Neural progenitor cell (in vitro differentiated cells): ENCODE results near the gene SART1. TPM values are rescaled to one million over a fixed set of nuclear protein-coding genes. Genes with fewer than 3 reads are reported as not detected.
A peak's percentile ranks its signal among the peaks of the same experiment; 100 is the strongest.

Source experiments
- DNase-seq: peaks from one replicate; pipeline ENCODE4 v3.0.0-alpha.2; 2016; ENCODE audit warnings: low spot score
- H2AFZ ChIP-seq: fragments of 200-600 bp; sonication (generic); replicated peaks from 2 replicates; pipeline ENCODE4 v1.6.1; 2016; ENCODE audit warnings: antibody characterized with exemption
- H3F3A ChIP-seq: fragments of 200-600 bp; sonication (generic); 2 replicates; pipeline ENCODE4 v1.6.1; 2016; ENCODE audit warnings: antibody characterized with exemption, low read depth
- H3K27ac ChIP-seq: fragments of 200-600 bp; sonication (generic); 2 replicates; pipeline ENCODE4 v1.5.1; 2016; ENCODE audit warnings: mild to moderate bottlenecking
- H3K27me3 ChIP-seq: fragments of 200-600 bp; sonication (generic); 2 replicates; pipeline ENCODE4 v1.6.1; 2016; ENCODE audit warnings: mild to moderate bottlenecking, moderate library complexity
- H3K36me3 ChIP-seq: fragments of 200-600 bp; sonication (generic); 2 replicates; pipeline ENCODE4 v1.5.1; 2016
- H3K4me1 ChIP-seq: fragments of 200-600 bp; sonication (generic); 2 replicates; pipeline ENCODE4 v1.6.1; 2016; ENCODE audit warnings: mixed run types
- H3K4me2 ChIP-seq: fragments of 200-600 bp; sonication (generic); 2 replicates; pipeline ENCODE4 v1.6.1; 2016
- H3K4me3 ChIP-seq: fragments of 200-600 bp; sonication (generic); 2 replicates; pipeline ENCODE4 v1.5.1; 2016
- H3K79me2 ChIP-seq: fragments of 200-600 bp; sonication (generic); 2 replicates; pipeline ENCODE4 v1.6.1; 2016; ENCODE audit warnings: low read depth
- H3K9ac ChIP-seq: fragments of 200-600 bp; sonication (generic); 2 replicates; pipeline ENCODE4 v1.6.1; 2016
- H3K9me3 ChIP-seq: fragments of 200-600 bp; sonication (generic); 2 replicates; pipeline ENCODE4 v1.5.1; 2016; ENCODE audit warnings: low read depth
- H4K20me1 ChIP-seq: fragments of 200-600 bp; sonication (generic); 2 replicates; pipeline ENCODE4 v1.6.1; 2016; ENCODE audit warnings: low read depth
- H3K27ac Mint-ChIP-seq: 3 replicates; pipeline ENCODE4 v1.8.0; 2021; ENCODE audit warnings: mixed read lengths
- H3K27me3 Mint-ChIP-seq: 2 replicates; pipeline ENCODE4 v1.8.0; 2022; ENCODE audit warnings: low read depth, mild to moderate bottlenecking, inconsistent platforms, moderate library complexity, mixed read lengths; ENCODE audit not compliant: insufficient read depth
- H3K36me3 Mint-ChIP-seq: 3 replicates; pipeline ENCODE4 v1.8.0; 2021; ENCODE audit warnings: mixed read lengths
- H3K4me1 Mint-ChIP-seq: 3 replicates; pipeline ENCODE4 v1.8.0; 2021; ENCODE audit warnings: mixed read lengths
- H3K4me3 Mint-ChIP-seq: 3 replicates; pipeline ENCODE4 v1.8.0; 2021; ENCODE audit warnings: mild to moderate bottlenecking, moderate library complexity, mixed read lengths
- H3K9me3 Mint-ChIP-seq: 3 replicates; pipeline ENCODE4 v1.8.0; 2020; ENCODE audit warnings: mixed read lengths
- EZH2 ChIP-seq: fragments of 200-600 bp; sonication (generic); IDR thresholded peaks from 2 replicates; pipeline ENCODE4 v1.6.1; 2017; ENCODE audit warnings: antibody characterized with exemption, mild to moderate bottlenecking, moderate library complexity
- EZH2phosphoT487 ChIP-seq: fragments of 200-600 bp; sonication (generic); IDR thresholded peaks from 2 replicates; pipeline ENCODE4 v1.6.1; 2017; ENCODE audit warnings: antibody characterized with exemption
- total RNA-seq: library from RNA; depleted of rRNA; stranded (reverse); fragments of >200 nt; gene quantifications from 2 replicates; pipeline ENCODE4 v1.2.3, GENCODE V29; 2015; ENCODE audit warnings: low replicate concordance
- TF ChIP-seq, protein P1 (sequence below): fragments of 200-600 bp; sonication (generic); IDR thresholded peaks from 2 replicates; pipeline ENCODE4 v1.5.1; 2017; ENCODE audit warnings: antibody characterized with exemption, mild to moderate bottlenecking

The SART1 gene
- total RNA-seq, 1 donor from 2014 or later = 8.6 TPM

DNA sequence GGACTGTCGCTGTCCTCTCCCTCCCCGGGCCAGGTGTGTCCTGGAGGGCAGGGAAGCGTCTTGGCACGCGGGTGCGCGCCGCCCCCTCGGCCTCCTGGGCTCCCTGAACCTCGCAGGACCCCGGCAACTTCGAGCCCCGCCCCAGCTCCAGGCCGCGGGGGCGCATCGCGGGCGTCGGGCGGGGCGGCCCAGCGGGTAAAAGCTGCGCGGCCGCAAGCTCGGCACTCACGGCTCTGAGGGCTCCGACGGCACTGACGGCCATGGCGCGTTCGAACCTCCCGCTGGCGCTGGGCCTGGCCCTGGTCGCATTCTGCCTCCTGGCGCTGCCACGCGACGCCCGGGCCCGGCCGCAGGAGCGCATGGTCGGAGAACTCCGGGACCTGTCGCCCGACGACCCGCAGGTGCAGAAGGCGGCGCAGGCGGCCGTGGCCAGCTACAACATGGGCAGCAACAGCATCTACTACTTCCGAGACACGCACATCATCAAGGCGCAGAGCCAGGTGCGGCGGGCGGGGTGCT is 50.3 kb downstream of the SART1 start, which contains the start of gene CST6:
Gene CST6 (plus strand): TSS at position 224 of the 519 bp plus-strand sequence. CDS start 37 bp downstream, at position 261.
- peaks cover 4% of the 10 kb centered on the region for H3K4me1 Mint-ChIP-seq

DNA sequence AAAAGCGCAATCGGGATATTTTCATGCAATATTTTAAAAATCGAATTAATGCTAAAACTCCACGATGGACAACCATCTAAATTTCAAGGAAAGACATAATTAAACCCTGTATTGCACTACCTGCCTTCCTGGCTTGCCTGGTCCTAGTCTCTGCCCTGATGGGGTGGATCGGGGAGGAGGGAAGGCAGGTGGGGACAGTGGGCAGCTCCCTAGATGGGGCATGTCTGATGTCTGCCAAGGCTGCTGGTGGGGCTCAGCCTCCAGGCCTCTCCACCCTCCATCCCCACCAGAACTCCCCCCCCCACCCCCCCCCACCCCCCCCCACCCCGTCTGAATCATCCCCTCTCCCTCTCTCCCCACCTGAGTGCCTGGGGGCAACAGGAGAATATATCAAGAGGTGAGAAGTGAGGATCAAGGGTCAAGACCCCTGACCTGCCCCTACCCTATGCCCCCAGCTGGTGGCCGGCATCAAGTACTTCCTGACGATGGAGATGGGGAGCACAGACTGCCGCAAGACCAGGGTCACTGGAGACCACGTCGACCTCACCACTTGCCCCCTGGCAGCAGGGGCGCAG is 50.9 kb downstream of the SART1 start:
- DNase-seq = no peak

More for the DNA sequence above, 50.3 kb downstream of the SART1 start, which contains the start of gene CST6:
- H3K36me3 ChIP-seq = no peaks in the 10 kb centered on the region
- peaks cover 36% of the 10 kb centered on the region for H3K27me3 ChIP-seq
- TF ChIP-seq, protein P1, sequence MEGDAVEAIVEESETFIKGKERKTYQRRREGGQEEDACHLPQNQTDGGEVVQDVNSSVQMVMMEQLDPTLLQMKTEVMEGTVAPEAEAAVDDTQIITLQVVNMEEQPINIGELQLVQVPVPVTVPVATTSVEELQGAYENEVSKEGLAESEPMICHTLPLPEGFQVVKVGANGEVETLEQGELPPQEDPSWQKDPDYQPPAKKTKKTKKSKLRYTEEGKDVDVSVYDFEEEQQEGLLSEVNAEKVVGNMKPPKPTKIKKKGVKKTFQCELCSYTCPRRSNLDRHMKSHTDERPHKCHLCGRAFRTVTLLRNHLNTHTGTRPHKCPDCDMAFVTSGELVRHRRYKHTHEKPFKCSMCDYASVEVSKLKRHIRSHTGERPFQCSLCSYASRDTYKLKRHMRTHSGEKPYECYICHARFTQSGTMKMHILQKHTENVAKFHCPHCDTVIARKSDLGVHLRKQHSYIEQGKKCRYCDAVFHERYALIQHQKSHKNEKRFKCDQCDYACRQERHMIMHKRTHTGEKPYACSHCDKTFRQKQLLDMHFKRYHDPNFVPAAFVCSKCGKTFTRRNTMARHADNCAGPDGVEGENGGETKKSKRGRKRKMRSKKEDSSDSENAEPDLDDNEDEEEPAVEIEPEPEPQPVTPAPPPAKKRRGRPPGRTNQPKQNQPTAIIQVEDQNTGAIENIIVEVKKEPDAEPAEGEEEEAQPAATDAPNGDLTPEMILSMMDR = no peak
- TF ChIP-seq EZH2 (peak; percentile 85), EZH2phosphoT487 (peak; percentile 66)
- peak; percentile 43 for DNase-seq
- H3K4me3 ChIP-seq = no peak within 1 kb of the TSS
- no peaks in the 10 kb centered on the region for H3K9me3 Mint-ChIP-seq
- no peak within 1 kb of the TSS for H3K4me3 Mint-ChIP-seq
- no peaks in the 10 kb centered on the region for H3K9me3 ChIP-seq
- no peak within 1 kb of the TSS for H2AFZ ChIP-seq
- H3K4me1 ChIP-seq = peaks cover 8% of the 10 kb centered on the region
- no peaks in the 10 kb centered on the region for H3F3A ChIP-seq
- no peak within 1 kb of the TSS for H3K27ac Mint-ChIP-seq
- H3K79me2 ChIP-seq = no peaks in the 10 kb centered on the region
- no peak within 1 kb of the TSS for H3K27ac ChIP-seq
- peaks cover 14% of the 10 kb centered on the region for H3K27me3 Mint-ChIP-seq
- H3K9ac ChIP-seq = no peak within 1 kb of the TSS
- H3K36me3 Mint-ChIP-seq = no peaks in the 10 kb centered on the region
- H4K20me1 ChIP-seq = no peaks in the 10 kb centered on the region
- peak within 1 kb of the TSS; percentile 24 for H3K4me2 ChIP-seq

DNA sequence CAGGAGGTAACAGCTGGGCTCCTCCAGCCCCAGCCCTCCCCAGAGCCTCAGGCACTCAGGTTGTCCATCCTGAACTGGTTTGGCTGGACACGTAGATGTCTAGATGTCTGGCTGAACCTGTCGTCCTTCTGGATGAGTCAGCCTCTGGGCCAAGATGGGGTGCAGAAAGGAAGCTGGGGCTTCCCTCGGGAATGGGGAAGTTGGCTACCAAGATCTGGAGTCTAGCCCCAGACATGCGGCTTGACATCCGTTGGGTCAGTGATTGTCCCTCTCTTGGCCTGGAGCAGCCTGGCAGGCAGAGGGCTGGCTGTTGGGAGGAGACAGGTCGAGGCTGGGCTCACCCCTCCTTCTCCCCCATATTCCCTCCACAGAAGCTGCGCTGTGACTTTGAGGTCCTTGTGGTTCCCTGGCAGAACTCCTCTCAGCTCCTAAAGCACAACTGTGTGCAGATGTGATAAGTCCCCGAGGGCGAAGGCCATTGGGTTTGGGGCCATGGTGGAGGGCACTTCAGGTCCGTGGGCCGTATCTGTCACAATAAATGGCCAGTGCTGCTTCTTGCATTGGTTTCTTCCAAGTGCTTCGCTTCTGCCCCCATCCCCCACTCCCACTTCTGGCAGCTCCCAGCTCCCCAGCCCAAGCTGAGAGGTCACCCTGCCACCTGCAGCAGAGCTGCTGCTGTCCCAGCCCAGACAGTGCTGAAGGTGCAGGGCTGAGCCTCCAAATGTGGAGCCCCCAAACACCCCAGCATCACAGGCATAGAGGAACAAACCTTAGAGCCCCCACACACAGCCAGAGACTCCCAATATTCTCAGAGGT is 51.6 kb downstream of the SART1 start:
- peaks cover 36% of the 10 kb centered on the region for H3K27me3 ChIP-seq
- H3K36me3 Mint-ChIP-seq = no peaks in the 10 kb centered on the region
- H3K4me1 Mint-ChIP-seq = peaks cover under 1% of the 10 kb centered on the region
- H3K36me3 ChIP-seq = no peaks in the 10 kb centered on the region
- H3F3A ChIP-seq = no peaks in the 10 kb centered on the region
- H3K9me3 Mint-ChIP-seq = no peaks in the 10 kb centered on the region
- H3K27me3 Mint-ChIP-seq = peaks cover 12% of the 10 kb centered on the region
- no peak overlapping the region for H3K27ac Mint-ChIP-seq
- H3K4me2 ChIP-seq = no peak overlapping the region
- H3K4me3 ChIP-seq = no peak overlapping the region
- H3K4me1 ChIP-seq = no peaks in the 10 kb centered on the region
- no peaks in the 10 kb centered on the region for H3K79me2 ChIP-seq
- H3K27ac ChIP-seq = no peak overlapping the region
- no peak for TF ChIP-seq EZH2phosphoT487
- TF ChIP-seq, protein P1 = no peak
- no peak for TF ChIP-seq EZH2
- H3K4me3 Mint-ChIP-seq = no peak overlapping the region
- no peak overlapping the region for H3K9ac ChIP-seq
- H4K20me1 ChIP-seq = no peaks in the 10 kb centered on the region
- DNase-seq = no peak
- H2AFZ ChIP-seq = no peak overlapping the region
- no peaks in the 10 kb centered on the region for H3K9me3 ChIP-seq

More for the DNA sequence above, 50.9 kb downstream of the SART1 start:
- no peak overlapping the region for H3K4me3 ChIP-seq
- H3K36me3 Mint-ChIP-seq = no peaks in the 10 kb centered on the region
- no peak overlapping the region for H3K4me3 Mint-ChIP-seq
- H3K27me3 Mint-ChIP-seq = peaks cover 14% of the 10 kb centered on the region
- H4K20me1 ChIP-seq = no peaks in the 10 kb centered on the region
- no peaks in the 10 kb centered on the region for H3K9me3 ChIP-seq
- H3K27ac Mint-ChIP-seq = no peak overlapping the region
- no peak overlapping the region for H3K27ac ChIP-seq
- H2AFZ ChIP-seq = no peak overlapping the region
- TF ChIP-seq, protein P1 = no peak
- TF ChIP-seq EZH2 = no peak
- no peak for TF ChIP-seq EZH2phosphoT487
- no peak overlapping the region for H3K4me2 ChIP-seq
- H3K36me3 ChIP-seq = no peaks in the 10 kb centered on the region
- peaks cover 3% of the 10 kb centered on the region for H3K4me1 ChIP-seq
- no peaks in the 10 kb centered on the region for H3K79me2 ChIP-seq
- H3K9me3 Mint-ChIP-seq = no peaks in the 10 kb centered on the region
- no peaks in the 10 kb centered on the region for H3F3A ChIP-seq
- peaks cover 36% of the 10 kb centered on the region for H3K27me3 ChIP-seq
- H3K9ac ChIP-seq = no peak overlapping the region
- H3K4me1 Mint-ChIP-seq = peaks cover 4% of the 10 kb centered on the region
